HepG2 (cell line): ENCODE measurements around the gene DNAJB2. TPM values are rescaled to one million over a fixed set of nuclear protein-coding genes. Genes with fewer than 3 reads are reported as not detected.

Source experiments
- ATAC-seq: fragments of 200-7000 bp; cut with Tn5 transposase; 3 replicates; pipeline ENCODE4 v1.9.1; 2020; ENCODE audit warnings: mild to moderate bottlenecking, moderate library complexity
- BruUV-seq: library from RNA; stranded (reverse); fragments of 400-500 nt; replicated peaks from 2 replicates; lab custom pipeline; 2021; lab: Mats Ljungman, UMichigan
- CTCF ChIA-PET: fragments of 300-600 bp; formaldehyde crosslinking; extraction: SDS; loops from one replicate; lab custom pipeline; 2021; ENCODE audit warnings: low total read pairs, inconsistent platforms, low intra/inter-chr PET ratio; lab: Yijun Ruan, JAX
- POLR2A ChIA-PET: fragments of 350-600 bp; sonication (Branson Sonifier 250); formaldehyde crosslinking; loops from one replicate; lab custom pipeline; 2020; ENCODE audit warnings: antibody characterized with exemption, inconsistent platforms; lab: Yijun Ruan, JAX
- DNase-seq: peaks from one replicate; pipeline ENCODE4 v3.0.0-alpha.2; 2015; ENCODE audit warnings: low spot score
- FAIRE-seq: peaks from 3 replicates; lab custom pipeline; 2011; peaks lifted over from hg19 to GRCh38; lab: Jason Lieb, UNC
- H2AFZ ChIP-seq: one replicate; pipeline ENCODE4 v1.6.1; 2011; ENCODE audit warnings: low read length, inconsistent platforms
- H3K27ac ChIP-seq: fragments of 300-600 bp; 3 replicates; pipeline ENCODE4 v1.8.0; 2011; ENCODE audit warnings: mixed run types, mild to moderate bottlenecking, mixed read lengths, low read length, inconsistent platforms; ENCODE audit not compliant: insufficient read depth; ENCODE audit errors: extremely low read length
- H3K27me3 ChIP-seq, 2 experiments: fragments of 200-600 bp in 1 of 2; 2 replicates in 1 of 2; 3 replicates in 1 of 2; pipeline versions ENCODE4 v1.6.0 to v1.8.0; 2011; ENCODE audit warnings: low read length in 2 of 2, mild to moderate bottlenecking in 2 of 2, moderate library complexity in 2 of 2, inconsistent platforms in 1 of 2; ENCODE audit not compliant: insufficient read depth in 2 of 2, control insufficient read depth in 1 of 2
- H3K36me3 ChIP-seq, 2 experiments: fragments of 200-600 bp in 1 of 2; replicated peaks in 1 of 2; 2 replicates in 1 of 2; 3 replicates in 1 of 2; pipeline versions ENCODE4 v1.5.1 to v1.8.0; 2011; ENCODE audit warnings: low read length in 2 of 2, inconsistent platforms in 1 of 2; ENCODE audit not compliant: insufficient read depth in 2 of 2, control insufficient read depth in 1 of 2
- H3K4me1 ChIP-seq: 2 replicates; pipeline ENCODE4 v1.5.1; 2012; ENCODE audit warnings: low read length, inconsistent platforms; ENCODE audit not compliant: insufficient read depth
- H3K4me2 ChIP-seq: 2 replicates; pipeline ENCODE4 v1.6.0; 2011; ENCODE audit warnings: low read depth, low read length, inconsistent platforms
- H3K4me3 ChIP-seq, 3 experiments: fragments of 200-600 bp in 1 of 3; sonication (generic), shearing (Covaris generic) in 1 of 3; replicated peaks in 1 of 3; 2 replicates each; pipeline ENCODE4 v1.5.1; 2011 to 2016; ENCODE audit warnings: low read length in 3 of 3, inconsistent platforms in 2 of 3, low read depth in 2 of 3, mild to moderate bottlenecking in 2 of 3, control low read depth in 1 of 3, mixed read lengths in 1 of 3; ENCODE audit not compliant: insufficient read depth in 1 of 3
- H3K79me2 ChIP-seq: one replicate; pipeline ENCODE4 v1.6.1; 2011; ENCODE audit warnings: low read length, inconsistent platforms; ENCODE audit not compliant: insufficient read depth
- H3K9ac ChIP-seq: 2 replicates; pipeline ENCODE4 v1.6.0; 2011; ENCODE audit warnings: mild to moderate bottlenecking, low read depth, low read length, inconsistent platforms; ENCODE audit not compliant: insufficient read depth
- H3K9me3 ChIP-seq: 2 replicates; pipeline ENCODE4 v1.5.1; 2012; ENCODE audit warnings: mild to moderate bottlenecking, low read length
- H4K20me1 ChIP-seq: 2 replicates; pipeline ENCODE4 v1.6.0; 2011; ENCODE audit warnings: inconsistent platforms, mild to moderate bottlenecking, low read length, moderate library complexity; ENCODE audit not compliant: insufficient read depth
- FOXO1 ChIP-seq: sonication (generic); formaldehyde crosslinking; IDR thresholded peaks from 2 replicates; pipeline ENCODE4 v1.4.0; 2020; ENCODE audit warnings: missing genetic modification reagents
- KLF15 ChIP-seq: sonication (generic); formaldehyde crosslinking; IDR thresholded peaks from 2 replicates; pipeline ENCODE4 v1.8.1; 2023; ENCODE audit warnings: borderline replicate concordance, mild to moderate bottlenecking, inconsistent platforms, missing genetic modification reagents, mixed read lengths
- KLF16 ChIP-seq, 2 experiments: sonication (generic) in 1 of 2; formaldehyde crosslinking in 1 of 2; IDR thresholded peaks; 2 replicates each; pipeline versions ENCODE4 v1.6.1 to v1.8.0; 2016 to 2023; ENCODE audit warnings: missing genetic modification reagents in 2 of 2, missing compliant biosample characterization in 1 of 2
- PITX1 ChIP-seq: sonication (generic); formaldehyde crosslinking; IDR thresholded peaks from 2 replicates; pipeline ENCODE4 v1.5.1; 2020; ENCODE audit warnings: mild to moderate bottlenecking, missing genetic modification reagents
- RFX1 ChIP-seq: fragments of 450-650 bp; IDR thresholded peaks from 2 replicates; pipeline ENCODE4 v1.6.1; 2017
- SIN3A ChIP-seq: IDR thresholded peaks from 2 replicates; pipeline ENCODE4 v1.6.1; 2011; ENCODE audit warnings: low read depth, mild to moderate bottlenecking, control low read depth, low read length, borderline replicate concordance
- SRSF4 ChIP-seq: fragments of 200-400 bp; formaldehyde crosslinking; IDR thresholded peaks from one replicate; pipeline ENCODE4 v1.6.1; 2018; ENCODE audit warnings: mild to moderate bottlenecking, low read depth, low read length, moderate library complexity; ENCODE audit not compliant: poor library complexity, severe bottlenecking
- THAP8 ChIP-seq: sonication (generic); formaldehyde crosslinking; IDR thresholded peaks from 2 replicates; pipeline ENCODE4 v1.5.1; 2020; ENCODE audit warnings: missing genetic modification reagents, mild to moderate bottlenecking, borderline replicate concordance
- TRAFD1 ChIP-seq: sonication (generic); formaldehyde crosslinking; IDR thresholded peaks from 2 replicates; pipeline ENCODE4 v1.5.1; 2020; ENCODE audit warnings: missing genetic modification reagents, mild to moderate bottlenecking, borderline replicate concordance
- ZBED4 ChIP-seq: sonication (generic); formaldehyde crosslinking; IDR thresholded peaks from 2 replicates; pipeline ENCODE4 v1.4.0; 2020; ENCODE audit warnings: missing genetic modification reagents, borderline replicate concordance
- ZBTB8A ChIP-seq: sonication (generic); formaldehyde crosslinking; IDR thresholded peaks from 2 replicates; pipeline ENCODE4 v1.4.0; 2020; ENCODE audit warnings: mild to moderate bottlenecking, low read depth, missing genetic modification reagents, borderline replicate concordance
- ZNF547 ChIP-seq: sonication (generic); formaldehyde crosslinking; IDR thresholded peaks from 2 replicates; pipeline ENCODE4 v1.5.1; 2020; ENCODE audit warnings: mild to moderate bottlenecking, missing genetic modification reagents
- ZNF558 ChIP-seq: sonication (generic); formaldehyde crosslinking; IDR thresholded peaks from 2 replicates; pipeline ENCODE4 v1.9.0; 2022; ENCODE audit warnings: mild to moderate bottlenecking, missing genetic modification reagents, borderline replicate concordance
- ZNF598 ChIP-seq: sonication (generic); formaldehyde crosslinking; IDR thresholded peaks from 2 replicates; pipeline ENCODE4 v1.5.1; 2020; ENCODE audit warnings: mild to moderate bottlenecking, missing genetic modification reagents, borderline replicate concordance
- ZNF691 ChIP-seq: sonication (generic); formaldehyde crosslinking; IDR thresholded peaks from 2 replicates; pipeline ENCODE4 v1.4.0; 2020; ENCODE audit warnings: missing genetic modification reagents, low read depth, mild to moderate bottlenecking, borderline replicate concordance
- ZNF747 ChIP-seq: sonication (generic); formaldehyde crosslinking; IDR thresholded peaks from 2 replicates; pipeline ENCODE4 v1.8.1; 2023; ENCODE audit warnings: missing genetic modification reagents, mild to moderate bottlenecking, borderline replicate concordance
- WGBS: methylation state at CpG from one replicate; pipeline ENCODE4 v1.1.6; 2017; ENCODE audit warnings: low lambda C conversion rate; 5-methylcytosine and 5-hydroxymethylcytosine counted together
- in situ Hi-C: cut with HindIII; loops from 2 replicates; pipeline ENCODE4 v1.10.0; 2017; ENCODE audit warnings: low pct_unique_long_range_greater_than_20kb; ENCODE audit not compliant: extremely low pct_ligation_motif_present
- intact Hi-C: fragments of 100-400 bp; cut with micrococcal nuclease; formaldehyde crosslinking; loops from one replicate; pipeline ENCODE4 v1.10.0; 2022; ENCODE audit not compliant: unreplicated experiment
- polyA plus RNA-seq, 8 experiments: library from polyadenylated mRNA; depleted of rRNA in 3 of 8; stranded (reverse) in 7 of 8; unstranded in 1 of 8; fragments of >200 nt; fragmentation: Illumina TruSeq in 4 of 8; extraction: Trizol in 4 of 8; gene quantifications; 2 replicates each; pipeline versions ENCODE4 v1.2.1 to v1.2.3, GENCODE V29; 2011 to 2016; ENCODE audit warnings: low read depth in 4 of 8, missing spikeins in 1 of 8, mixed read lengths in 1 of 8; ENCODE audit not compliant: insufficient read depth in 1 of 8
- total RNA-seq, 5 experiments: library from RNA; depleted of rRNA; stranded (reverse); fragments of >200 nt; fragmentation: Illumina TruSeq; extraction: Trizol; gene quantifications; 2 replicates each; pipeline ENCODE4 v1.2.3, GENCODE V29; 2016; ENCODE audit warnings: low read depth in 1 of 5

The DNAJB2 gene
- total and polyA plus RNA-seq, 2 of the 13 experiments (the other 11 are each of a cell fraction or from before 2014, with no cell fraction given), result 21.3 to 31.1 TPM

- CTCF ChIA-PET, result interaction anchor here (0.9 to 2.9 kb wide), 5 partner anchors 21 to 145 kb away, joined by 3 to 28 read pairs (median 11); partner anchors contain the start of genes ANKZF1, ATG9A, DNAJB2 and NHEJ1
- peak overlapping the region in 1 of 3 experiments; percentile 76; a peak in 1 of 6 replicates for H3K4me3 ChIP-seq
- peak overlapping the region; percentile 98 for H2AFZ ChIP-seq
- no TSS peak for BruUV-seq
- 62% methylated on average over 5 of the region's 6 CpGs for WGBS
- peak overlapping the region; percentile 99 for H3K4me2 ChIP-seq
- peaks cover 31% of the 10 kb centered on the region for H3K4me1 ChIP-seq
- POLR2A ChIA-PET, result interaction anchor here (1.4 kb wide), 1 partner anchor 50 kb away, joined by 3 read pairs; no protein-coding TSS in a partner anchor
- H3K36me3 ChIP-seq, result no peaks in the 10 kb centered on the region
- no peaks in the 10 kb centered on the region for H3K79me2 ChIP-seq
- peaks cover 12 to 69% of the 10 kb centered on the region in 2 experiments for H3K27me3 ChIP-seq
- in situ Hi-C loops (loop anchor here (5.0 kb wide), 1 partner anchor 127 kb away; the partner anchor contains the start of gene SLC23A3), intact Hi-C loops (loop anchor here (2.0 to 10.0 kb wide), 3 partner anchors 123 to 242 kb away; partner anchors contain the start of gene CNPPD1)
- no peak overlapping the region for H3K9ac ChIP-seq
- H4K20me1 ChIP-seq, result no peaks in the 10 kb centered on the region; the same call in 1 of the 2 replicates
- DNase-seq (no peak), ATAC-seq (no peak), FAIRE-seq (no peak)
- no peaks in the 10 kb centered on the region for H3K9me3 ChIP-seq
- no peak overlapping the region for H3K27ac ChIP-seq
- no peak for TF ChIP-seq THAP8 (CRISPR knock-in tag)
- 0 out of 2 replicates have a peak, but pooled peaks have one; percentile 15 for TF ChIP-seq ZNF691 (CRISPR knock-in tag)
- 0 out of 2 replicates have a peak, but pooled peaks have one; percentile 9 for TF ChIP-seq ZNF598 (CRISPR knock-in tag)
- no peak for TF ChIP-seq TRAFD1 (CRISPR knock-in tag)
- TF ChIP-seq PITX1, result no peak
- TF ChIP-seq RFX1, result no peak
- 0 out of 4 replicates have a peak, but pooled peaks of 1 of the 2 experiments have one; percentile 73 for TF ChIP-seq KLF16 (CRISPR knock-in tag; IDR thresholded peaks at IDR 0.05)
- no peak for TF ChIP-seq FOXO1
- TF ChIP-seq ZNF747 (CRISPR knock-in tag), result no peak
- TF ChIP-seq ZBTB8A (CRISPR knock-in tag), result 0 out of 2 replicates have a peak, but pooled peaks have one; percentile 12
- TF ChIP-seq ZNF558 (CRISPR knock-in tag), result no peak
- TF ChIP-seq ZBED4, result no peak
- no peak for TF ChIP-seq KLF15 (CRISPR knock-in tag)
- TF ChIP-seq SIN3A, result 0 out of 2 replicates have a peak, but pooled peaks have one; percentile 5
- no peak for TF ChIP-seq SRSF4
- 0 out of 2 replicates have a peak, but pooled peaks have one; percentile 15 for TF ChIP-seq ZNF547 (CRISPR knock-in tag)
Measured at GRCh38 chr2:219299372-219299760, 20.2 kb downstream of the DNAJB2 start.
